ENCODE results near the gene FBXW5.

- TF ChIP-seq, protein P1, sequence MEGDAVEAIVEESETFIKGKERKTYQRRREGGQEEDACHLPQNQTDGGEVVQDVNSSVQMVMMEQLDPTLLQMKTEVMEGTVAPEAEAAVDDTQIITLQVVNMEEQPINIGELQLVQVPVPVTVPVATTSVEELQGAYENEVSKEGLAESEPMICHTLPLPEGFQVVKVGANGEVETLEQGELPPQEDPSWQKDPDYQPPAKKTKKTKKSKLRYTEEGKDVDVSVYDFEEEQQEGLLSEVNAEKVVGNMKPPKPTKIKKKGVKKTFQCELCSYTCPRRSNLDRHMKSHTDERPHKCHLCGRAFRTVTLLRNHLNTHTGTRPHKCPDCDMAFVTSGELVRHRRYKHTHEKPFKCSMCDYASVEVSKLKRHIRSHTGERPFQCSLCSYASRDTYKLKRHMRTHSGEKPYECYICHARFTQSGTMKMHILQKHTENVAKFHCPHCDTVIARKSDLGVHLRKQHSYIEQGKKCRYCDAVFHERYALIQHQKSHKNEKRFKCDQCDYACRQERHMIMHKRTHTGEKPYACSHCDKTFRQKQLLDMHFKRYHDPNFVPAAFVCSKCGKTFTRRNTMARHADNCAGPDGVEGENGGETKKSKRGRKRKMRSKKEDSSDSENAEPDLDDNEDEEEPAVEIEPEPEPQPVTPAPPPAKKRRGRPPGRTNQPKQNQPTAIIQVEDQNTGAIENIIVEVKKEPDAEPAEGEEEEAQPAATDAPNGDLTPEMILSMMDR (IDR thresholded peaks at IDR 0.05): no peak
- no peak for TF ChIP-seq POLR2A (IDR thresholded peaks at IDR 0.05)
Measured at GRCh38 chr9:136939996-136940525, 4.5 kb downstream of the FBXW5 start.
